ENCODE results near the gene ESM1.

GRCh38 chr5:55030220-55030619, 44.8 kb upstream of the ESM1 start:
- TF ChIP-seq BHLHE40 (IDR thresholded peaks at IDR 0.05; ENCODE audit: low read depth, low read length) = no peak
- no peak for TF ChIP-seq POLR2AphosphoS2 (conservative IDR thresholded peaks at IDR 0.05; ENCODE audit: low read length)
- TF ChIP-seq CEBPB (IDR thresholded peaks at IDR 0.05) = no peak
- no peak for TF ChIP-seq RAD21 (conservative IDR thresholded peaks at IDR 0.05 in 1 of 2, IDR thresholded peaks at IDR 0.05 in 1 of 2)
- TF ChIP-seq ZFP36 (IDR thresholded peaks at IDR 0.05; ENCODE audit: borderline replicate concordance, partially characterized antibody) = no peak
- TF ChIP-seq CTCF (IDR thresholded peaks at IDR 0.05) = no peak
- TF ChIP-seq ELK1 (IDR thresholded peaks at IDR 0.05; ENCODE audit: low read depth, low read length) = no peak
